B cell (primary cell): ENCODE results near the gene IKZF1. TPM values are rescaled to one million over a fixed set of nuclear protein-coding genes. Genes with fewer than 3 reads are reported as not detected.
A peak's percentile ranks its signal among the peaks of the same experiment; 100 is the strongest.

ENCODE experiments used
- ATAC-seq: fragments of 200-7000 bp; cut with Tn5 transposase; one replicate; pipeline ENCODE4 v1.10.0; 2021; ENCODE audit warnings: low read depth, mild to moderate bottlenecking, moderate number of reproducible peaks, moderate library complexity
- CTCF ChIA-PET: fragments of 350-600 bp; sonication (Branson Sonifier 250); formaldehyde crosslinking; loops from one replicate; lab custom pipeline; 2021; ENCODE audit warnings: antibody characterized with exemption, inconsistent platforms; lab: Charles Lee
- POLR2A ChIA-PET: fragments of 350-600 bp; sonication (Branson Sonifier 250); formaldehyde crosslinking; loops from one replicate; lab custom pipeline; 2021; ENCODE audit warnings: antibody characterized with exemption; lab: Charles Lee
- DNase-seq: peaks from one replicate; pipeline ENCODE4 v3.0.0; 2013
- H2AFZ ChIP-seq: 2 replicates; pipeline ENCODE4 v1.6.1; 2012; ENCODE audit warnings: mild to moderate bottlenecking, low read depth, low read length; ENCODE audit not compliant: insufficient read depth, poor library complexity, severe bottlenecking
- H3K27ac ChIP-seq, 2 donors: 1 replicate in 1 of 2; 2 replicates in 1 of 2; pipeline ENCODE4 v1.5.1; 2012 to 2013; ENCODE audit warnings: low read length in 2 of 2, mild to moderate bottlenecking in 2 of 2, moderate library complexity in 1 of 2
- H3K27me3 ChIP-seq, 4 experiments: fragments of 200-600 bp in 1 of 4; sonication (generic) in 1 of 4; replicated peaks in 1 of 4; 1 replicate in 2 of 4; 2 replicates in 2 of 4; pipeline versions ENCODE4 v1.6.1 to v1.7.0; 2013 to 2016; ENCODE audit warnings: low read length in 3 of 4, mild to moderate bottlenecking in 2 of 4, mixed read lengths in 1 of 4, moderate library complexity in 1 of 4; ENCODE audit not compliant: insufficient read depth in 4 of 4, control insufficient read depth in 3 of 4; ENCODE audit errors: control extremely low read depth in 1 of 4
- H3K36me3 ChIP-seq, 2 experiments: replicated peaks in 1 of 2; 1 replicate in 1 of 2; 2 replicates in 1 of 2; pipeline versions ENCODE4 v1.6.1 to v1.7.1; 2013; ENCODE audit warnings: low read length in 1 of 2; ENCODE audit not compliant: insufficient read depth in 2 of 2, control insufficient read depth in 1 of 2; ENCODE audit errors: control extremely low read depth in 1 of 2, extremely low read depth in 1 of 2
- H3K4me1 ChIP-seq, 2 donors: fragments of 200-600 bp in 1 of 2; sonication (generic) in 1 of 2; 1 replicate in 1 of 2; 2 replicates in 1 of 2; pipeline versions ENCODE4 v1.5.1 to v1.6.1; 2013 to 2017; ENCODE audit warnings: low read length in 2 of 2; ENCODE audit not compliant: control insufficient read depth in 2 of 2, insufficient read depth in 2 of 2
- H3K4me2 ChIP-seq: replicated peaks from 2 replicates; pipeline ENCODE3; 2012; ENCODE audit warnings: mild to moderate bottlenecking, low read depth, low read length; ENCODE audit not compliant: poor library complexity, severe bottlenecking
- H3K4me3 ChIP-seq, 5 experiments: fragments of 200-600 bp in 1 of 5; sonication (generic) in 1 of 5; 1 replicate in 3 of 5; 2 replicates in 2 of 5; pipeline versions ENCODE4 v1.5.1 to v1.7.0; 2011 to 2016; ENCODE audit warnings: low read length in 4 of 5, mild to moderate bottlenecking in 4 of 5, low read depth in 2 of 5, control low read depth in 1 of 5, moderate library complexity in 1 of 5; ENCODE audit not compliant: insufficient read depth in 1 of 5; ENCODE audit errors: control extremely low read depth in 1 of 5, extremely low read depth in 1 of 5
- H3K79me2 ChIP-seq: fragments of 200-600 bp; sonication (generic); one replicate; pipeline ENCODE4 v1.6.0; 2016; ENCODE audit warnings: low read length; ENCODE audit not compliant: control insufficient read depth, insufficient read depth
- H3K9ac ChIP-seq: fragments of 200-600 bp; sonication (generic); 2 replicates; pipeline ENCODE4 v1.6.1; 2017; ENCODE audit warnings: mild to moderate bottlenecking, low read length, moderate library complexity
- H3K9me3 ChIP-seq, 3 donors: one replicate each; pipeline versions ENCODE4 v1.6.1 to v1.7.1; 2013; ENCODE audit warnings: low read length in 2 of 3; ENCODE audit not compliant: control insufficient read depth in 2 of 3, insufficient read depth in 1 of 3; ENCODE audit errors: control extremely low read depth in 1 of 3
- H4K20me1 ChIP-seq: 2 replicates; pipeline ENCODE4 v1.6.0; 2012; ENCODE audit warnings: mild to moderate bottlenecking, low read length; ENCODE audit not compliant: insufficient read depth, control insufficient read depth, poor library complexity, severe bottlenecking
- H3K27ac Mint-ChIP-seq: one replicate; pipeline ENCODE4 v1.8.0; 2021; ENCODE audit warnings: mixed read lengths
- H3K27me3 Mint-ChIP-seq: one replicate; pipeline ENCODE4 v1.8.0; 2021; ENCODE audit warnings: mixed read lengths
- H3K4me1 Mint-ChIP-seq: one replicate; pipeline ENCODE4 v1.8.0; 2021; ENCODE audit warnings: mixed read lengths
- H3K4me3 Mint-ChIP-seq: one replicate; pipeline ENCODE4 v1.8.0; 2021; ENCODE audit warnings: mixed read lengths
- H3K9me3 Mint-ChIP-seq: one replicate; pipeline ENCODE4 v1.8.0; 2022; ENCODE audit warnings: mixed read lengths; ENCODE audit not compliant: insufficient read depth
- CTCF ChIP-seq: fragments of 200-600 bp; IDR thresholded peaks from one replicate; pipeline ENCODE4 v1.8.0; 2022; ENCODE audit warnings: antibody characterized with exemption, mild to moderate bottlenecking
- EZH2 ChIP-seq: IDR thresholded peaks from 2 replicates; pipeline ENCODE4 v1.6.1; 2012; ENCODE audit warnings: borderline replicate concordance, low read depth, mild to moderate bottlenecking, moderate library complexity, low read length; ENCODE audit not compliant: insufficient read depth, poor library complexity, severe bottlenecking
- WGBS: methylation state at CpG from one replicate; pipeline ENCODE4 v1.1.5; 2013; ENCODE audit warnings: missing lambda C conversion rate; ENCODE audit not compliant: insufficient coverage; 5-methylcytosine and 5-hydroxymethylcytosine counted together
- intact Hi-C: fragments of 100-400 bp; cut with micrococcal nuclease; formaldehyde crosslinking; loops from one replicate; pipeline ENCODE4 v1.10.0; 2022
- polyA plus RNA-seq: library from polyadenylated mRNA; depleted of rRNA; stranded (reverse); fragments of >200 nt; gene quantifications from 2 replicates; pipeline ENCODE4 v1.2.3, GENCODE V29; 2012
- total RNA-seq, 2 donors: library from RNA; stranded (reverse); fragments of 120-200 nt in 1 of 2; gene quantifications; 1 replicate in 1 of 2; 2 replicates in 1 of 2; pipeline versions ENCODE4 v1.2.3 to v1.2.4, GENCODE V29; 2013 to 2022

The IKZF1 gene
- total and polyA plus RNA-seq, 2 donors (not counting 1 experiment from before 2014, with no cell fraction given): 199 to 254 TPM

- intact Hi-C loops: loop anchor here (5.0 kb wide), 1 partner anchor 39 kb away; no protein-coding TSS in a partner anchor
- Mint-ChIP-seq H3K27ac (peak overlapping the region; percentile 71), H3K4me3 (no peak overlapping the region), H3K27me3 (no peaks in the 10 kb centered on the region), H3K4me1 (peaks cover 66% of the 10 kb centered on the region), H3K9me3 (no peaks in the 10 kb centered on the region)
- Histone ChIP-seq H2AFZ (no peak overlapping the region), H3K36me3 (peaks cover 8 to 79% of the 10 kb centered on the region in 2 experiments), H3K9me3 (no peaks in the 10 kb centered on the region), H3K27ac (peak overlapping the region; percentile 37 to 94), H3K4me1 (peaks cover 51 to 75% of the 10 kb centered on the region in 2 donors), H4K20me1 (no peaks in the 10 kb centered on the region), H3K27me3 (no peaks in the 10 kb centered on the region), H3K4me3 (peak overlapping the region in 1 of 5 experiments; percentile 15), H3K4me2 (peak overlapping the region; percentile 35), H3K9ac (no peak overlapping the region), H3K79me2 (peaks cover 96% of the 10 kb centered on the region)
- CTCF ChIA-PET: interaction anchor here (0.8 to 2.5 kb wide), 6 partner anchors 14 to 256 kb away, joined by 3 to 9 read pairs (median 6); no protein-coding TSS in a partner anchor
- DNase-seq: no peak
- POLR2A ChIA-PET: interaction anchor here (1.0 to 4.3 kb wide), 2 partner anchors 21 to 29 kb away, joined by 3 to 28 read pairs; no protein-coding TSS in a partner anchor
- no peak for ATAC-seq
- WGBS: 100% methylated on average over 1 of the region's 3 CpGs
- TF ChIP-seq EZH2: no peak
- no peak for TF ChIP-seq CTCF
These were observed 86.9 kb downstream of the IKZF1 start for GRCh38 chr7:50391386-50391785.

- Histone ChIP-seq H3K79me2 (peaks cover 98% of the 10 kb centered on the region), H3K9ac (peak overlapping the region; percentile 51), H3K27me3 (no peaks in the 10 kb centered on the region), H3K27ac (peak overlapping the region; percentile 86 to 94), H4K20me1 (no peaks in the 10 kb centered on the region), H3K4me3 (peak overlapping the region in 4 of 5 experiments; percentile 16 to 54 (median 46)), H3K4me2 (peak overlapping the region; percentile 75), H2AFZ (no peak overlapping the region), H3K9me3 (no peaks in the 10 kb centered on the region), H3K4me1 (peaks cover 66 to 91% of the 10 kb centered on the region in 2 donors), H3K36me3 (peaks cover 8 to 75% of the 10 kb centered on the region in 2 experiments)
- TF ChIP-seq EZH2 (no peak), CTCF (no peak)
- no peaks in the 10 kb centered on the region for H3K9me3 Mint-ChIP-seq
- ChIA-PET POLR2A (interaction anchor here (1.2 to 4.3 kb wide), 4 partner anchors 15 to 26 kb away, joined by 3 to 28 read pairs (median 4); no protein-coding TSS in a partner anchor), CTCF (interaction anchor here (1.2 to 2.7 kb wide), 5 partner anchors 12 to 188 kb away, joined by 3 to 16 read pairs (median 9); no protein-coding TSS in a partner anchor)
- H3K27me3 Mint-ChIP-seq: no peaks in the 10 kb centered on the region
- no peak for DNase-seq
- WGBS: 7% methylated on average over 1 of the region's 1 CpG
- H3K4me1 Mint-ChIP-seq: peaks cover 80% of the 10 kb centered on the region
- ATAC-seq: no peak
- H3K4me3 Mint-ChIP-seq: peak overlapping the region; percentile 85
- H3K27ac Mint-ChIP-seq: peak overlapping the region; percentile 98
- intact Hi-C loops: loop anchor here (5.0 kb wide), 1 partner anchor 41 kb away; no protein-coding TSS in a partner anchor
These were observed 88.6 kb downstream of the IKZF1 start for GRCh38 chr7:50393076-50393475.
